Chondrocyte (in vitro differentiated cells): Measurements from ENCODE around the gene JAKMIP1. TPM values are rescaled to one million over a fixed set of nuclear protein-coding genes. Genes with fewer than 3 reads are reported as not detected.

ENCODE experiments used
- DNase-seq: peaks from one replicate; pipeline ENCODE4 v3.0.0; 2021; ENCODE audit warnings: mixed read lengths, low spot score
- H3K27ac Mint-ChIP-seq: one replicate; pipeline ENCODE4 v1.8.0; 2021; ENCODE audit warnings: mild to moderate bottlenecking, moderate library complexity, mixed read lengths; ENCODE audit not compliant: unreplicated experiment
- H3K27me3 Mint-ChIP-seq: 2 replicates; pipeline ENCODE4 v1.8.0; 2021; ENCODE audit warnings: low read depth, mixed read lengths
- H3K36me3 Mint-ChIP-seq: 2 replicates; pipeline ENCODE4 v1.8.0; 2021; ENCODE audit warnings: low read depth, mixed read lengths
- H3K4me1 Mint-ChIP-seq: 2 replicates; pipeline ENCODE4 v1.8.0; 2021; ENCODE audit warnings: low read depth, mild to moderate bottlenecking, mixed read lengths
- H3K4me3 Mint-ChIP-seq: one replicate; pipeline ENCODE4 v1.8.0; 2021; ENCODE audit warnings: mild to moderate bottlenecking, moderate library complexity, mixed read lengths; ENCODE audit not compliant: unreplicated experiment
- H3K9me3 Mint-ChIP-seq: 2 replicates; pipeline ENCODE4 v1.8.0; 2021; ENCODE audit warnings: low read depth, mixed read lengths
- CTCF ChIP-seq: fragments of 200-600 bp; sonication (generic); IDR thresholded peaks from 2 replicates; pipeline ENCODE4 v1.5.0; 2021; ENCODE audit warnings: antibody characterized with exemption, mild to moderate bottlenecking, moderate library complexity
- total RNA-seq: library from RNA; stranded (reverse); gene quantifications from 3 replicates; pipeline ENCODE4 v1.2.1, GENCODE V29; 2021

Gene JAKMIP1
- total RNA-seq, 1 donor from 2014 or later: 0.10 TPM

GRCh38 chr4:6235901-6236640 is 35.7 kb upstream of the JAKMIP1 start:
- no peaks in the 10 kb centered on the region for H3K36me3 Mint-ChIP-seq
- no peak for DNase-seq
- peaks cover 32% of the 10 kb centered on the region for H3K27me3 Mint-ChIP-seq
- no peaks in the 10 kb centered on the region for H3K9me3 Mint-ChIP-seq
- H3K4me1 Mint-ChIP-seq: no peaks in the 10 kb centered on the region
- no peak for TF ChIP-seq CTCF
- H3K4me3 Mint-ChIP-seq: no peak overlapping the region
- no peak overlapping the region for H3K27ac Mint-ChIP-seq

- TF ChIP-seq CTCF: no peak
Observed at GRCh38 chr4:6235012-6235411, 34.7 kb upstream of the JAKMIP1 start.

GRCh38 chr4:6233929-6234328 is 33.6 kb upstream of the JAKMIP1 start:
- no peaks in the 10 kb centered on the region for H3K36me3 Mint-ChIP-seq
- peaks cover 23% of the 10 kb centered on the region for H3K27me3 Mint-ChIP-seq
- H3K4me3 Mint-ChIP-seq: no peak overlapping the region
- no peak for TF ChIP-seq CTCF
- H3K27ac Mint-ChIP-seq: no peak overlapping the region
- no peaks in the 10 kb centered on the region for H3K4me1 Mint-ChIP-seq
- H3K9me3 Mint-ChIP-seq: no peaks in the 10 kb centered on the region
- DNase-seq: no peak

More at GRCh38 chr4:6235012-6235411, 34.7 kb upstream of the JAKMIP1 start:
- DNase-seq: no peak
- Mint-ChIP-seq H3K36me3 (no peaks in the 10 kb centered on the region), H3K4me1 (no peaks in the 10 kb centered on the region), H3K4me3 (no peak overlapping the region), H3K27me3 (peaks cover 25% of the 10 kb centered on the region), H3K9me3 (no peaks in the 10 kb centered on the region), H3K27ac (no peak overlapping the region)

GRCh38 chr4:6232836-6233785 is 32.8 kb upstream of the JAKMIP1 start:
- H3K9me3 Mint-ChIP-seq: no peaks in the 10 kb centered on the region
- H3K4me1 Mint-ChIP-seq: no peaks in the 10 kb centered on the region
- no peak overlapping the region for H3K4me3 Mint-ChIP-seq
- no peak for TF ChIP-seq CTCF
- DNase-seq: no peak
- H3K36me3 Mint-ChIP-seq: no peaks in the 10 kb centered on the region
- H3K27me3 Mint-ChIP-seq: peaks cover 31% of the 10 kb centered on the region
- no peak overlapping the region for H3K27ac Mint-ChIP-seq

GRCh38 chr4:6231663-6232165 is 31.4 kb upstream of the JAKMIP1 start:
- H3K27me3 Mint-ChIP-seq: peaks cover 21% of the 10 kb centered on the region
- no peaks in the 10 kb centered on the region for H3K4me1 Mint-ChIP-seq
- DNase-seq: no peak
- H3K27ac Mint-ChIP-seq: no peak overlapping the region
- no peaks in the 10 kb centered on the region for H3K36me3 Mint-ChIP-seq
- no peak overlapping the region for H3K4me3 Mint-ChIP-seq
- TF ChIP-seq CTCF: no peak
- no peaks in the 10 kb centered on the region for H3K9me3 Mint-ChIP-seq
